GM12891 (cell line): ENCODE results near the gene TMTC2.

Source experiments
- POLR2A ChIP-seq: IDR thresholded peaks from 2 replicates; pipeline ENCODE4 v1.6.1; 2011; ENCODE audit warnings: low read depth, low read length, control low read depth
- POLR2AphosphoS5 ChIP-seq: IDR thresholded peaks from 2 replicates; pipeline ENCODE4 v1.6.1; 2011; ENCODE audit warnings: low read depth, low read length, control low read depth
- TAF1 ChIP-seq: IDR thresholded peaks from 2 replicates; pipeline ENCODE4 v1.6.1; 2011; ENCODE audit warnings: low read depth, low read length, control low read depth

GRCh38 chr12:82818271-82819035 is 131.7 kb downstream of the TMTC2 start:
- TF ChIP-seq POLR2A (no peak), POLR2AphosphoS5 (no peak), TAF1 (no peak)
